ENCODE results near the gene TP53I11.
A peak's percentile ranks its signal among the peaks of the same experiment; 100 is the strongest.

DNA sequence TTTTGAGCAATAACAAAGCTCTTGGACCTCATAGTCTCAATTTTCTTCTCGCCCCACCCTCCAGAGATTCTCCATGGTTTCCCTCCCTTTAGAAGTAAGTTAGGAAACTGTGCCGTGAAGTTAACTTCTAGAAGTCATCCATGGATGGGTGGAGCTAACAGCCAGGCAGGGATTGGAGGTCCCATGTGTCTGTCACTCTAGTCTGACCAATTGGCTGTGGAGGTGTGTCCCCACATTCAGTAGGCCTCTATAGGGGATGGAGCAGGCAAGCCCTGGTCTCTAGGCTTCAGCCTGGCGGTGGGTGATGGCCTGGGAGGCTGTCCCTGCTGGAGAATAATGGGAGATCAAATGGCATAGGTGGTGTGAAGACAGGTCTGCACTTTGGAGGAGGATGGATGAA lies 50.7 kb downstream of the TP53I11 start:
- no peak for TF ChIP-seq TCF7 (CRISPR knock-in tag; IDR thresholded peaks at IDR 0.05; ENCODE audit: low read depth)
- TF ChIP-seq, protein P1, sequence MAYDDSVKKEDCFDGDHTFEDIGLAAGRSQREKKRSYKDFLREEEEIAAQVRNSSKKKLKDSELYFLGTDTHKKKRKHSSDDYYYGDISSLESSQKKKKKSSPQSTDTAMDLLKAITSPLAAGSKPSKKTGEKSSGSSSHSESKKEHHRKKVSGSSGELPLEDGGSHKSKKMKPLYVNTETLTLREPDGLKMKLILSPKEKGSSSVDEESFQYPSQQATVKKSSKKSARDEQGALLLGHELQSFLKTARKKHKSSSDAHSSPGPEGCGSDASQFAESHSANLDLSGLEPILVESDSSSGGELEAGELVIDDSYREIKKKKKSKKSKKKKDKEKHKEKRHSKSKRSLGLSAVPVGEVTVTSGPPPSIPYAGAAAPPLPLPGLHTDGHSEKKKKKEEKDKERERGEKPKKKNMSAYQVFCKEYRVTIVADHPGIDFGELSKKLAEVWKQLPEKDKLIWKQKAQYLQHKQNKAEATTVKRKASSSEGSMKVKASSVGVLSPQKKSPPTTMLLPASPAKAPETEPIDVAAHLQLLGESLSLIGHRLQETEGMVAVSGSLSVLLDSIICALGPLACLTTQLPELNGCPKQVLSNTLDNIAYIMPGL (CRISPR knock-in tag; IDR thresholded peaks at IDR 0.05): no peak
- TF ChIP-seq, protein P2, sequence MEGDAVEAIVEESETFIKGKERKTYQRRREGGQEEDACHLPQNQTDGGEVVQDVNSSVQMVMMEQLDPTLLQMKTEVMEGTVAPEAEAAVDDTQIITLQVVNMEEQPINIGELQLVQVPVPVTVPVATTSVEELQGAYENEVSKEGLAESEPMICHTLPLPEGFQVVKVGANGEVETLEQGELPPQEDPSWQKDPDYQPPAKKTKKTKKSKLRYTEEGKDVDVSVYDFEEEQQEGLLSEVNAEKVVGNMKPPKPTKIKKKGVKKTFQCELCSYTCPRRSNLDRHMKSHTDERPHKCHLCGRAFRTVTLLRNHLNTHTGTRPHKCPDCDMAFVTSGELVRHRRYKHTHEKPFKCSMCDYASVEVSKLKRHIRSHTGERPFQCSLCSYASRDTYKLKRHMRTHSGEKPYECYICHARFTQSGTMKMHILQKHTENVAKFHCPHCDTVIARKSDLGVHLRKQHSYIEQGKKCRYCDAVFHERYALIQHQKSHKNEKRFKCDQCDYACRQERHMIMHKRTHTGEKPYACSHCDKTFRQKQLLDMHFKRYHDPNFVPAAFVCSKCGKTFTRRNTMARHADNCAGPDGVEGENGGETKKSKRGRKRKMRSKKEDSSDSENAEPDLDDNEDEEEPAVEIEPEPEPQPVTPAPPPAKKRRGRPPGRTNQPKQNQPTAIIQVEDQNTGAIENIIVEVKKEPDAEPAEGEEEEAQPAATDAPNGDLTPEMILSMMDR (IDR thresholded peaks at IDR 0.05): no peak
- TF ChIP-seq TEAD4 (CRISPR knock-in tag; IDR thresholded peaks at IDR 0.05): no peak
- TF ChIP-seq, protein P3, sequence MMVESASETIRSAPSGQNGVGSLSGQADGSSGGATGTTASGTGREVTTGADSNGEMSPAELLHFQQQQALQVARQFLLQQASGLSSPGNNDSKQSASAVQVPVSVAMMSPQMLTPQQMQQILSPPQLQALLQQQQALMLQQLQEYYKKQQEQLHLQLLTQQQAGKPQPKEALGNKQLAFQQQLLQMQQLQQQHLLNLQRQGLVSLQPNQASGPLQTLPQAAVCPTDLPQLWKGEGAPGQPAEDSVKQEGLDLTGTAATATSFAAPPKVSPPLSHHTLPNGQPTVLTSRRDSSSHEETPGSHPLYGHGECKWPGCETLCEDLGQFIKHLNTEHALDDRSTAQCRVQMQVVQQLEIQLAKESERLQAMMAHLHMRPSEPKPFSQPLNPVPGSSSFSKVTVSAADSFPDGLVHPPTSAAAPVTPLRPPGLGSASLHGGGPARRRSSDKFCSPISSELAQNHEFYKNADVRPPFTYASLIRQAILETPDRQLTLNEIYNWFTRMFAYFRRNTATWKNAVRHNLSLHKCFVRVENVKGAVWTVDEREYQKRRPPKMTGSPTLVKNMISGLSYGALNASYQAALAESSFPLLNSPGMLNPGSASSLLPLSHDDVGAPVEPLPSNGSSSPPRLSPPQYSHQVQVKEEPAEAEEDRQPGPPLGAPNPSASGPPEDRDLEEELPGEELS (CRISPR knock-in tag; IDR thresholded peaks at IDR 0.05): no peak
- TF ChIP-seq, protein P4, sequence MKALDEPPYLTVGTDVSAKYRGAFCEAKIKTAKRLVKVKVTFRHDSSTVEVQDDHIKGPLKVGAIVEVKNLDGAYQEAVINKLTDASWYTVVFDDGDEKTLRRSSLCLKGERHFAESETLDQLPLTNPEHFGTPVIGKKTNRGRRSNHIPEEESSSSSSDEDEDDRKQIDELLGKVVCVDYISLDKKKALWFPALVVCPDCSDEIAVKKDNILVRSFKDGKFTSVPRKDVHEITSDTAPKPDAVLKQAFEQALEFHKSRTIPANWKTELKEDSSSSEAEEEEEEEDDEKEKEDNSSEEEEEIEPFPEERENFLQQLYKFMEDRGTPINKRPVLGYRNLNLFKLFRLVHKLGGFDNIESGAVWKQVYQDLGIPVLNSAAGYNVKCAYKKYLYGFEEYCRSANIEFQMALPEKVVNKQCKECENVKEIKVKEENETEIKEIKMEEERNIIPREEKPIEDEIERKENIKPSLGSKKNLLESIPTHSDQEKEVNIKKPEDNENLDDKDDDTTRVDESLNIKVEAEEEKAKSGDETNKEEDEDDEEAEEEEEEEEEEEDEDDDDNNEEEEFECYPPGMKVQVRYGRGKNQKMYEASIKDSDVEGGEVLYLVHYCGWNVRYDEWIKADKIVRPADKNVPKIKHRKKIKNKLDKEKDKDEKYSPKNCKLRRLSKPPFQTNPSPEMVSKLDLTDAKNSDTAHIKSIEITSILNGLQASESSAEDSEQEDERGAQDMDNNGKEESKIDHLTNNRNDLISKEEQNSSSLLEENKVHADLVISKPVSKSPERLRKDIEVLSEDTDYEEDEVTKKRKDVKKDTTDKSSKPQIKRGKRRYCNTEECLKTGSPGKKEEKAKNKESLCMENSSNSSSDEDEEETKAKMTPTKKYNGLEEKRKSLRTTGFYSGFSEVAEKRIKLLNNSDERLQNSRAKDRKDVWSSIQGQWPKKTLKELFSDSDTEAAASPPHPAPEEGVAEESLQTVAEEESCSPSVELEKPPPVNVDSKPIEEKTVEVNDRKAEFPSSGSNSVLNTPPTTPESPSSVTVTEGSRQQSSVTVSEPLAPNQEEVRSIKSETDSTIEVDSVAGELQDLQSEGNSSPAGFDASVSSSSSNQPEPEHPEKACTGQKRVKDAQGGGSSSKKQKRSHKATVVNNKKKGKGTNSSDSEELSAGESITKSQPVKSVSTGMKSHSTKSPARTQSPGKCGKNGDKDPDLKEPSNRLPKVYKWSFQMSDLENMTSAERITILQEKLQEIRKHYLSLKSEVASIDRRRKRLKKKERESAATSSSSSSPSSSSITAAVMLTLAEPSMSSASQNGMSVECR (CRISPR knock-in tag; IDR thresholded peaks at IDR 0.05; ENCODE audit: borderline replicate concordance): no peak
- no peak for TF ChIP-seq GABPB1 (CRISPR knock-in tag; IDR thresholded peaks at IDR 0.05)
- no peak for TF ChIP-seq ZNF232 (CRISPR knock-in tag; IDR thresholded peaks at IDR 0.05)
- TF ChIP-seq ESRRA (CRISPR knock-in tag; IDR thresholded peaks at IDR 0.05; ENCODE audit: borderline replicate concordance): no peak
- TF ChIP-seq, protein P5, sequence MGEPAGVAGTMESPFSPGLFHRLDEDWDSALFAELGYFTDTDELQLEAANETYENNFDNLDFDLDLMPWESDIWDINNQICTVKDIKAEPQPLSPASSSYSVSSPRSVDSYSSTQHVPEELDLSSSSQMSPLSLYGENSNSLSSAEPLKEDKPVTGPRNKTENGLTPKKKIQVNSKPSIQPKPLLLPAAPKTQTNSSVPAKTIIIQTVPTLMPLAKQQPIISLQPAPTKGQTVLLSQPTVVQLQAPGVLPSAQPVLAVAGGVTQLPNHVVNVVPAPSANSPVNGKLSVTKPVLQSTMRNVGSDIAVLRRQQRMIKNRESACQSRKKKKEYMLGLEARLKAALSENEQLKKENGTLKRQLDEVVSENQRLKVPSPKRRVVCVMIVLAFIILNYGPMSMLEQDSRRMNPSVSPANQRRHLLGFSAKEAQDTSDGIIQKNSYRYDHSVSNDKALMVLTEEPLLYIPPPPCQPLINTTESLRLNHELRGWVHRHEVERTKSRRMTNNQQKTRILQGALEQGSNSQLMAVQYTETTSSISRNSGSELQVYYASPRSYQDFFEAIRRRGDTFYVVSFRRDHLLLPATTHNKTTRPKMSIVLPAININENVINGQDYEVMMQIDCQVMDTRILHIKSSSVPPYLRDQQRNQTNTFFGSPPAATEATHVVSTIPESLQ (CRISPR knock-in tag; IDR thresholded peaks at IDR 0.05): no peak
- TF ChIP-seq EMX1 (CRISPR knock-in tag; IDR thresholded peaks at IDR 0.05): no peak
- 0 out of 2 replicates have a peak, but pooled peaks have one; percentile 28 for TF ChIP-seq SP1 (CRISPR knock-in tag; conservative IDR thresholded peaks at IDR 0.05)
- TF ChIP-seq, protein P6, sequence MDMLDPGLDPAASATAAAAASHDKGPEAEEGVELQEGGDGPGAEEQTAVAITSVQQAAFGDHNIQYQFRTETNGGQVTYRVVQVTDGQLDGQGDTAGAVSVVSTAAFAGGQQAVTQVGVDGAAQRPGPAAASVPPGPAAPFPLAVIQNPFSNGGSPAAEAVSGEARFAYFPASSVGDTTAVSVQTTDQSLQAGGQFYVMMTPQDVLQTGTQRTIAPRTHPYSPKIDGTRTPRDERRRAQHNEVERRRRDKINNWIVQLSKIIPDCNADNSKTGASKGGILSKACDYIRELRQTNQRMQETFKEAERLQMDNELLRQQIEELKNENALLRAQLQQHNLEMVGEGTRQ (CRISPR knock-in tag; IDR thresholded peaks at IDR 0.05): no peak
- no peak for TF ChIP-seq JUN (CRISPR knock-in tag; IDR thresholded peaks at IDR 0.05)
